GM12878 (cell line): ENCODE results near the gene ACTA2. TPM values are rescaled to one million over a fixed set of nuclear protein-coding genes. Genes with fewer than 3 reads are reported as not detected.

Experiments used
- BRCA1 ChIP-seq: IDR thresholded peaks from 2 replicates; pipeline ENCODE4 v1.6.1; 2011; ENCODE audit warnings: low read depth, low read length, improper control_type of control experiment
- CBX3 ChIP-seq: fragments of 200-600 bp; sonication (generic); IDR thresholded peaks from 2 replicates; pipeline ENCODE4 v1.6.1; 2016; ENCODE audit warnings: low read depth, borderline replicate concordance
- CEBPZ ChIP-seq: fragments of 150-350 bp; IDR thresholded peaks from 2 replicates; pipeline ENCODE4 v1.6.1; 2016; ENCODE audit warnings: low read depth, low read length
- EED ChIP-seq: sonication (generic); IDR thresholded peaks from 2 replicates; pipeline ENCODE4 v1.6.1; 2016; ENCODE audit warnings: antibody characterized with exemption, low read depth
- ELK1 ChIP-seq: IDR thresholded peaks from 2 replicates; pipeline ENCODE4 v1.6.1; 2012; ENCODE audit warnings: low read depth, low read length, improper control_type of control experiment
- EZH2 ChIP-seq: IDR thresholded peaks from 2 replicates; pipeline ENCODE4 v1.6.1; 2012; ENCODE audit warnings: low read depth, mild to moderate bottlenecking, control low read depth, inconsistent platforms, low read length, borderline replicate concordance; ENCODE audit not compliant: control insufficient read depth
- HDAC2 ChIP-seq: fragments of 200-600 bp; sonication (generic); IDR thresholded peaks from 2 replicates; pipeline ENCODE4 v1.6.1; 2017
- HDGF ChIP-seq: fragments of 450-650 bp; IDR thresholded peaks from 2 replicates; pipeline ENCODE4 v1.6.1; 2016; ENCODE audit warnings: antibody characterized with exemption
- JUND ChIP-seq: IDR thresholded peaks from 2 replicates; pipeline ENCODE4 v1.6.1; 2012; ENCODE audit warnings: low read depth, mild to moderate bottlenecking, low read length, improper control_type of control experiment, moderate library complexity
- MEF2A ChIP-seq: IDR thresholded peaks from 2 replicates; pipeline ENCODE4 v1.6.1; 2011; ENCODE audit warnings: low read depth, mild to moderate bottlenecking, low read length, moderate library complexity; ENCODE audit not compliant: insufficient read depth
- MLLT1 ChIP-seq: fragments of 450-650 bp; IDR thresholded peaks from 2 replicates; pipeline ENCODE4 v1.6.1; 2016; ENCODE audit warnings: mild to moderate bottlenecking
- NBN ChIP-seq: fragments of 450-650 bp; IDR thresholded peaks from 2 replicates; pipeline ENCODE4 v1.6.1; 2016
- NR2C1 ChIP-seq: fragments of 450-650 bp; IDR thresholded peaks from 2 replicates; pipeline ENCODE4 v1.6.1; 2017; ENCODE audit warnings: antibody characterized with exemption, mild to moderate bottlenecking, moderate library complexity
- SREBF2 ChIP-seq: IDR thresholded peaks from 2 replicates; pipeline ENCODE4 v1.6.1; 2012; ENCODE audit warnings: mild to moderate bottlenecking, low read length
- ZBTB40 ChIP-seq: fragments of 450-650 bp; IDR thresholded peaks from 2 replicates; pipeline ENCODE4 v1.6.1; 2016; ENCODE audit warnings: mild to moderate bottlenecking, moderate library complexity, borderline replicate concordance
- ZNF217 ChIP-seq: fragments of 450-650 bp; IDR thresholded peaks from 2 replicates; pipeline ENCODE4 v1.6.1; 2017; ENCODE audit warnings: antibody characterized with exemption, mild to moderate bottlenecking
- polyA plus RNA-seq, 11 experiments: library from polyadenylated mRNA; depleted of rRNA in 4 of 11; unstranded in 6 of 11; stranded (reverse) in 5 of 11; fragments of >200 nt; fragmentation: Nextera tagmentation in 4 of 11; fragmentation: Illumina TruSeq in 1 of 11; extraction: Ambion mirVana in 4 of 11; extraction: Trizol in 1 of 11; gene quantifications; 1 replicate in 1 of 11; 2 replicates in 10 of 11; pipeline versions ENCODE4 v1.2.1 to v1.2.3, GENCODE V29; 2011 to 2016; ENCODE audit warnings: inconsistent platforms in 2 of 11, missing spikeins in 2 of 11, low read depth in 1 of 11
- total RNA-seq, 4 experiments: library from RNA; depleted of rRNA in 3 of 4; stranded (reverse); fragments of >200 nt in 3 of 4; fragmentation: Illumina TruSeq in 1 of 4; extraction: Trizol in 1 of 4; gene quantifications; 2 replicates each; pipeline versions ENCODE4 v1.2.1 to v1.2.3, GENCODE V29; 2013 to 2021
- TF ChIP-seq, protein P1 (sequence below): fragments of 450-650 bp; IDR thresholded peaks from 2 replicates; pipeline ENCODE4 v1.6.1; 2017; ENCODE audit warnings: mild to moderate bottlenecking

Gene ACTA2
- total and polyA plus RNA-seq, 10 of the 15 experiments (the other 5 are each of a cell fraction or from before 2014, with no cell fraction given) = 7.4 to 78.2 (median 32.4) TPM

GRCh38 chr10:88990384-88991160 lies 38.0 kb upstream of the ACTA2 start, which contains the start of gene FAS (continued):
- TF ChIP-seq ZBTB40 (no peak), EZH2 (no peak), HDGF (peak; percentile 91), HDAC2 (no peak), CEBPZ (no peak), CBX3 (no peak), EED (no peak; the same call in 1 of the 2 replicates), NBN (peak; percentile 86), ZNF217 (no peak), JUND (no peak), ELK1 (no peak), NR2C1 (no peak), MEF2A (0 out of 2 replicates have a peak, but pooled peaks have one; percentile 18), MLLT1 (peak; percentile 81; the same call in 1 of the 2 replicates), BRCA1 (no peak), SREBF2 (no peak)
- TF ChIP-seq, protein P1, sequence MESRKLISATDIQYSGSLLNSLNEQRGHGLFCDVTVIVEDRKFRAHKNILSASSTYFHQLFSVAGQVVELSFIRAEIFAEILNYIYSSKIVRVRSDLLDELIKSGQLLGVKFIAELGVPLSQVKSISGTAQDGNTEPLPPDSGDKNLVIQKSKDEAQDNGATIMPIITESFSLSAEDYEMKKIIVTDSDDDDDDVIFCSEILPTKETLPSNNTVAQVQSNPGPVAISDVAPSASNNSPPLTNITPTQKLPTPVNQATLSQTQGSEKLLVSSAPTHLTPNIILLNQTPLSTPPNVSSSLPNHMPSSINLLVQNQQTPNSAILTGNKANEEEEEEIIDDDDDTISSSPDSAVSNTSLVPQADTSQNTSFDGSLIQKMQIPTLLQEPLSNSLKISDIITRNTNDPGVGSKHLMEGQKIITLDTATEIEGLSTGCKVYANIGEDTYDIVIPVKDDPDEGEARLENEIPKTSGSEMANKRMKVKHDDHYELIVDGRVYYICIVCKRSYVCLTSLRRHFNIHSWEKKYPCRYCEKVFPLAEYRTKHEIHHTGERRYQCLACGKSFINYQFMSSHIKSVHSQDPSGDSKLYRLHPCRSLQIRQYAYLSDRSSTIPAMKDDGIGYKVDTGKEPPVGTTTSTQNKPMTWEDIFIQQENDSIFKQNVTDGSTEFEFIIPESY = no peak
